Sigmoid colon (tissue), 7 donors: ENCODE measurements around the gene AMBRA1. TPM values are rescaled to one million over a fixed set of nuclear protein-coding genes. Genes with fewer than 3 reads are reported as not detected.

Experiments used
- DNase-seq: peaks from one replicate; pipeline ENCODE4 v3.0.0-alpha.2; 2019
- H3K27ac ChIP-seq, 4 donors: fragments of 200-600 bp; sonication (generic); one replicate each; pipeline ENCODE4 v1.5.1; 2016 to 2019; ENCODE audit warnings: mild to moderate bottlenecking in 1 of 4
- H3K27me3 ChIP-seq, 3 donors: fragments of 200-600 bp; sonication (generic); one replicate each; pipeline ENCODE4 v1.5.1; 2019; ENCODE audit warnings: mild to moderate bottlenecking in 1 of 3
- H3K36me3 ChIP-seq, 4 donors: fragments of 200-600 bp; sonication (generic); one replicate each; pipeline ENCODE4 v1.5.1; 2016 to 2019
- H3K4me1 ChIP-seq, 4 donors: fragments of 200-600 bp; sonication (generic); one replicate each; pipeline ENCODE4 v1.5.1; 2017 to 2019
- H3K4me3 ChIP-seq, 4 donors: fragments of 200-600 bp; sonication (generic); one replicate each; pipeline ENCODE4 v1.5.1; 2017 to 2019; ENCODE audit warnings: mild to moderate bottlenecking in 2 of 4, moderate library complexity in 1 of 4
- H3K9me3 ChIP-seq, 4 donors: fragments of 200-600 bp in 3 of 4; sonication (generic) in 3 of 4; one replicate each; pipeline versions ENCODE4 v1.5.1 to v1.6.1; 2013 to 2019
- EP300 ChIP-seq, 4 donors: sonication (generic); formaldehyde crosslinking; IDR thresholded peaks; one replicate each; pipeline ENCODE4 v1.6.1; 2017; ENCODE audit warnings: antibody characterized with exemption in 4 of 4
- POLR2A ChIP-seq, 2 donors: fragments of 450-650 bp; IDR thresholded peaks; one replicate each; pipeline ENCODE4 v1.6.1; 2016; ENCODE audit warnings: antibody characterized with exemption in 2 of 2, mild to moderate bottlenecking in 2 of 2, moderate library complexity in 2 of 2
- POLR2AphosphoS5 ChIP-seq, 4 donors: sonication (generic); formaldehyde crosslinking; IDR thresholded peaks; one replicate each; pipeline ENCODE4 v1.6.1; 2017; ENCODE audit warnings: antibody characterized with exemption in 4 of 4
- WGBS, 2 donors: extraction: QIAGEN DNeasy Blood & Tissue Kit; methylation state at CpG; one replicate each; pipeline ENCODE4 v1.1.7; 2013; 5-methylcytosine and 5-hydroxymethylcytosine counted together
- intact Hi-C: fragments of 100-400 bp; cut with DNase I; formaldehyde crosslinking; loops from one replicate; pipeline ENCODE4 v1.15.1; 2023
- polyA plus RNA-seq, 3 donors: library from polyadenylated mRNA; stranded (reverse); fragments of 200-250 nt; gene quantifications; one replicate each; pipeline ENCODE4 v1.2.3, GENCODE V29; 2013
- total RNA-seq, 4 donors: library from RNA; depleted of rRNA; stranded (reverse); fragments of >200 nt; gene quantifications; one replicate each; pipeline ENCODE4 v1.1.0, GENCODE V29; 2016
- TF ChIP-seq, protein P1 (sequence below), 4 experiments: fragments of 450-650 bp in 3 of 4; fragments of 200-600 bp in 1 of 4; IDR thresholded peaks; one replicate each; pipeline ENCODE4 v1.5.1; 2016 to 2019; ENCODE audit warnings: antibody characterized with exemption in 4 of 4, mild to moderate bottlenecking in 3 of 4, moderate library complexity in 2 of 4
- donor health status: healthy with polysubstance abuse.
- donor health status: Bipolar disorder and iron deficiency.
- donor health status: healthy.

The AMBRA1 gene
- total and polyA plus RNA-seq, 7 donors, result 8.4 to 33.0 (median 23.9) TPM

DNA sequence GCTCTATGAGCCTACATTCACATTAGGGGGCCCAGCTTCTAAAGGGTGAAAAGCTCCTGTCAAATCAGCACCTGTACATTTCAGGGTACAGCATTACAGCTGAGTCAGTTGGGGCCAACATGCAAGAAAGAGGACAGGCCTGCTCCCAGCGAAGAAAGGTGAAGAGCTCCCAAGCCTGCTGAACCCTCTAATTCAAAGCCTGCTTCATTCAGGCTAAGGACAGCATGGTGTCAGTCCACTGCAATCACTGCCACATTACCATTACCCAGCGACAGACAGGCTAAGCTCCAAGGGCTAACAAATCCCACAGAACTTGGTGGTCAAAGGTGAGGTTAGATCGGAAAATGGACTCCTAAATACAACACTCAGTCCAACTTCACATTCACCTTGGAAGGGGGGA is 136.8 kb downstream of the AMBRA1 start:
- H3K27me3 ChIP-seq, result no peaks in the 10 kb centered on the region
- intact Hi-C loops, result no loop called here
- no peaks in the 10 kb centered on the region for H3K36me3 ChIP-seq
- no peaks in the 10 kb centered on the region for H3K9me3 ChIP-seq
- no peak for TF ChIP-seq POLR2A (IDR thresholded peaks at IDR 0.05)
- no peak for TF ChIP-seq POLR2AphosphoS5 (IDR thresholded peaks at IDR 0.05)
- TF ChIP-seq, protein P1, sequence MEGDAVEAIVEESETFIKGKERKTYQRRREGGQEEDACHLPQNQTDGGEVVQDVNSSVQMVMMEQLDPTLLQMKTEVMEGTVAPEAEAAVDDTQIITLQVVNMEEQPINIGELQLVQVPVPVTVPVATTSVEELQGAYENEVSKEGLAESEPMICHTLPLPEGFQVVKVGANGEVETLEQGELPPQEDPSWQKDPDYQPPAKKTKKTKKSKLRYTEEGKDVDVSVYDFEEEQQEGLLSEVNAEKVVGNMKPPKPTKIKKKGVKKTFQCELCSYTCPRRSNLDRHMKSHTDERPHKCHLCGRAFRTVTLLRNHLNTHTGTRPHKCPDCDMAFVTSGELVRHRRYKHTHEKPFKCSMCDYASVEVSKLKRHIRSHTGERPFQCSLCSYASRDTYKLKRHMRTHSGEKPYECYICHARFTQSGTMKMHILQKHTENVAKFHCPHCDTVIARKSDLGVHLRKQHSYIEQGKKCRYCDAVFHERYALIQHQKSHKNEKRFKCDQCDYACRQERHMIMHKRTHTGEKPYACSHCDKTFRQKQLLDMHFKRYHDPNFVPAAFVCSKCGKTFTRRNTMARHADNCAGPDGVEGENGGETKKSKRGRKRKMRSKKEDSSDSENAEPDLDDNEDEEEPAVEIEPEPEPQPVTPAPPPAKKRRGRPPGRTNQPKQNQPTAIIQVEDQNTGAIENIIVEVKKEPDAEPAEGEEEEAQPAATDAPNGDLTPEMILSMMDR (IDR thresholded peaks at IDR 0.05), result no peak
- no peak for TF ChIP-seq EP300 (IDR thresholded peaks at IDR 0.05)
- no peak overlapping the region for H3K4me3 ChIP-seq
- no peak for DNase-seq
- H3K27ac ChIP-seq, result no peak overlapping the region
- WGBS, 2 donors, result 95 to 100% methylated on average over 3 of the region's 3 CpGs
- peaks cover 0 to 6% (median 0%) of the 10 kb centered on the region in 4 donors for H3K4me1 ChIP-seq

DNA sequence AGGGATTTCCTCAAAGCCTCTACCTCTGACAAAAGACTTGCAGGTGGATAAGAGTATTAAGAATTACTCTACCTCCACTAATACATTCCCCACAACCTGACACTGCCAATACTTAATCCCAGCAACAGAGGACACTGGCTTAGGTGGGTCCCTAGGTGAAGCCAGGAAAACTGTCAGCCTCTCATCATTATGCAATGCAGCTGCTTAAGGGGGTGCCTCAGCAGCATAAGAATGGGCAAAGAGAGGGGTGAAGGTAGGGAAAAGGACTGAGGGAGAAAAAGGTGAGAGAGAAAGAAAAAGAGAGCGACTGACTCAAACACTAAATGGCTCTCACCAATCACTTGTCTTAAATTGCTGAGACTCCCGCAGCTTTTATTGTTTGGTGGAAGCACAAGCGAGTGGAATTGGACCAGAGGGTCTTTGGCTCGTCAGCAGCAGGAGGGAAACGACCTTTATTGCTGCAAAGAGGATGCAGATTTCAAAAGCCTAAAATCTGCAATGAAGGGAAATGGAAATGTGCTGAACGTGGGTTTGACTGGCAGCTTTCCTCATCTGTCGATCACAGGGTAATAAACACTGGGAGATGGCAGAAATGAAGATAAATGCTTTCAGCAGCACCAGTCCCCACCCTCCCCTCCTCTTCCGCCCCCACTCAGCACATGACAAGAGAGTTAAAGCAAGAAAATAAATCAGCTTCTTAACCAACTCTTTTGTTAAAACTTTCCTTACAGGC is 137.4 kb downstream of the AMBRA1 start:
- Histone ChIP-seq H3K27ac (no peak overlapping the region), H3K4me3 (no peak overlapping the region), H3K9me3 (no peaks in the 10 kb centered on the region), H3K36me3 (no peaks in the 10 kb centered on the region), H3K4me1 (peaks cover 0 to 10% (median 2%) of the 10 kb centered on the region in 4 donors), H3K27me3 (no peaks in the 10 kb centered on the region)
- intact Hi-C loops, result no loop called here
- WGBS, 2 donors, result 72 to 80% methylated on average over 8 of the region's 8 CpGs
- DNase-seq, result no peak
- TF ChIP-seq POLR2AphosphoS5 (IDR thresholded peaks at IDR 0.05), result no peak
- TF ChIP-seq, protein P1 (IDR thresholded peaks at IDR 0.05), result no peak
- TF ChIP-seq POLR2A (IDR thresholded peaks at IDR 0.05), result no peak
- TF ChIP-seq EP300 (IDR thresholded peaks at IDR 0.05), result no peak

DNA sequence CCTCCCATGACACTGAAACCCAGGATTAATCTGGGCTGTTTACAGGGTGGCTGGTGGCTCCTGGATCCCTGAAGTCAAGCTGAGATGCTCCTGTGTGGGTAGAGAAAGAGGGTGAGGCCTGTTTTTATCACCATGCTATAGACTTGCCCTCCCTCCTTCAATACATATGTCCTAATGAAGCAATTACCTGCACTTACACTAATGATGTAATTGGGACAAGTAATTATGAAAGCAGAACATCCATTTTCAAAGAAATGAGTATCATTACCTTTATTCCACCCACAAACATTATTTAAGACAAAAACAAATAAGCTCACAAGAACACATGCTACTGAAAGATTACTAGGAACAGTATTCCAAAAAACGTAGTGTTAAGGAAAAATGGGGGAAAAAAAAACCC is 138.0 kb downstream of the AMBRA1 start:
- TF ChIP-seq EP300 (IDR thresholded peaks at IDR 0.05) (no peak), POLR2A (IDR thresholded peaks at IDR 0.05) (no peak), POLR2AphosphoS5 (IDR thresholded peaks at IDR 0.05) (no peak)
- TF ChIP-seq, protein P1 (IDR thresholded peaks at IDR 0.05), result no peak
- Histone ChIP-seq H3K9me3 (no peaks in the 10 kb centered on the region), H3K4me1 (peaks cover 0 to 16% (median 5%) of the 10 kb centered on the region in 4 donors), H3K27me3 (no peaks in the 10 kb centered on the region), H3K4me3 (no peak overlapping the region), H3K36me3 (no peaks in the 10 kb centered on the region), H3K27ac (no peak overlapping the region)
- intact Hi-C loops, result no loop called here
- DNase-seq, result no peak
- 80 to 88% methylated on average over 1 of the region's 1 CpG for WGBS, 2 donors

- intact Hi-C loops, result no loop called here
Measured at GRCh38 chr11:46452918-46453517, 140.8 kb downstream of the AMBRA1 start.

More at GRCh38 chr11:46452918-46453517, 140.8 kb downstream of the AMBRA1 start:
- Histone ChIP-seq H3K4me1 (peaks cover 0 to 14% (median 6%) of the 10 kb centered on the region in 4 donors), H3K27ac (no peak overlapping the region), H3K9me3 (no peaks in the 10 kb centered on the region), H3K27me3 (no peaks in the 10 kb centered on the region), H3K36me3 (no peaks in the 10 kb centered on the region), H3K4me3 (no peak overlapping the region)
- DNase-seq, result no peak
- TF ChIP-seq EP300 (IDR thresholded peaks at IDR 0.05) (no peak), POLR2AphosphoS5 (IDR thresholded peaks at IDR 0.05) (no peak), POLR2A (IDR thresholded peaks at IDR 0.05) (no peak)
- TF ChIP-seq, protein P1 (IDR thresholded peaks at IDR 0.05), result no peak
- WGBS, 2 donors, result 88 to 94% methylated on average over 4 of the region's 4 CpGs
